ENCODE results near the gene RBM47.
A peak's percentile ranks its signal among the peaks of the same experiment; 100 is the strongest.
"Not testable (repeated sequence)": the region's sequence is repeated elsewhere in the genome, so short reads cannot be mapped to it uniquely, and the experiment has no call there.

RBM47 gene

GRCh38 chr4:40559585-40560465 lies 69.8 kb downstream of the RBM47 start:
- DNase-seq: no peak

- no peak for DNase-seq
These were observed 71.9 kb downstream of the RBM47 start for GRCh38 chr4:40557736-40558135.

- DNase-seq: no peak
These were observed 74.3 kb downstream of the RBM47 start for GRCh38 chr4:40555176-40555900.

DNA sequence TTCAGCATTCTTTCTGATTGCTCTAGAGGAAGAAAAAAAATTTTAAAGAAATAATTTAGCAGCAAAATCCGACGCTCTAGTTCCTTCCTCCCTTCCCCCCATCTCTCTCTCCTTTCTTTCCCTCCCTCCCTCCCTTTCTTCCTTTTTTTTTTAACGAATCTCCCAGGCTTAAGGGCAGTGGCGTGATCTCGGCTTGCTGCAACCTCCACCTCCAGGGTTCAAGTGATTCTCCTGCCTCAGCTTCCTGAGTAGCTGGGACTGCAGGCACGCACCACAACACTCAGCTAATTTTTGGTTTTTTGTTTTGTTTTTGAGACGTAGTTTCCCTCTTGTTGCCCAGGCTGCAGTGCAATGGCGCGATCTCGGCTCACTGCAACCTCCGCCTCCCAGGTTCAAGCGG lies 75.0 kb downstream of the RBM47 start:
- DNase-seq: not testable (repeated sequence)

- no peak for DNase-seq
These were observed 75.7 kb downstream of the RBM47 start for GRCh38 chr4:40553995-40554394.

GRCh38 chr4:40552536-40552935 lies 77.1 kb downstream of the RBM47 start:
- no peak for DNase-seq

DNA sequence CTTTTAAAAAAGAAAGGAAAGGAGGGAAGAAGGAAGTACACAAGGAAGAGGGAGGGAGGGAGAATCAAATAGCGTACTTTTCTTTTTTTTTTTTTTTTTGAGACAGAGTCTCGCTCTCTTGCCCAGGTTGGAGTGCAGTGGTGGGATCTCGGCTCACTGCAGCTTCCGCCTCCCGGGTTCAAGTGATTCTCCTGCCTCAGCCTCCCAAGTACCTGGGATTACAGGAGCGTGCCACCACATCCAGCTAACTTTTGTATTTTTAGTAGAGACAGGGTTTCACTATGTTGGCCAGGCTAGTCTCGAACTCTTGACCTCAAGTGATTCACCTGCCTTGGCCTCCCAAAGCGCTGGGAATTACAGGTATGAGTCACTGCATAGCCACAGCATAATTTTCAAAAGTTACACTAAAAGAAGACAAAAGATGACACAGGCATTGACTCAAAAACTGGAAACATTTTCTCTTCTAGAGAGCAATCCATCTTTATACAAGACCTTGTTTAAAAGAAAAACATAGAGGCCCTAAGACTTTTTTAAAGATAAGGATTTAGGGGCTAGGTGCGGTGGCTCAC lies 78.0 kb downstream of the RBM47 start:
- not testable (repeated sequence) for DNase-seq

DNA sequence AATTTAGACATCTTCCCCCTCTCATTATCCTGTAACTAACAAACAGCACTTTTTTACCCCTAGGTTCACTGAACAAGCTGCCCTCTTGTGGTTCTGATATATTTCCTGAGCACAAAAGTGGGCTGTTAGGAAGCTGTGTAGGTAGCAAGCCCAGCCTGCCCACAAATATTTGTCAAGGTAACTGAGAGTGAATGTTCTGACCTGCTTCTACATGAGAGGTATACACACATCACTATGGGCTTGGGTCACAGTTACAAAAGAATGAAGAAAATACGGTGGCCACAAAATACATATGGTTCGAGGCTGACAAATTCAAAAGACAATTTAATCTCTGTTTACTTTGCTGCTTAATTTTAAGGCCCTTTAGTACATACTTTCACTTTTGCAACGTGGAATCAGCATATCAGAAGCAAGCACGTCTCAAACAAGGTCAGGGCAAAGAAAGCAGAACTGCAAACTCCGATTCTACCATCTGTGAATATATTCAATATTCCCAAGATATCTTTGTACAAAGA lies 78.7 kb downstream of the RBM47 start:
- peak; percentile 42 for DNase-seq

GRCh38 chr4:40550196-40550595 lies 79.5 kb downstream of the RBM47 start:
- no peak for DNase-seq

DNA sequence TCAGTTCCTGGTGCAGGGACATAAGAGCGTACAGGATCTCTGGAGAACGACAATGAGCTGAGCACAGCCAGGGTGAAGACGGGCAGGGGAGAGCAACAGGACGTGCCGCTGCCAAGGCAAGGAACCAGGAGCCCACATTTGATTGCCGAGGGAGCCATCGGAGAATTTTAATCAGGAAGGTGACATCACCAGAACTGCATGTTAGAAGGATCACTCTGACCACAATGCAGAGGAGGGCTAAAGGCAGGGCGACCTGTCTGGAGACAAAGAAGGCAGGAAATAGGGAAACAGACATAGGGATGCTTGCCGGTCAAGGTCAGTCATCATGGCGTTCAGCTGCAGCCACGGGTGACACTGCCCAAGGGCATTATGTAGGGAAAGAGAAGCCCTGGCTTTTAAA lies 81.4 kb downstream of the RBM47 start:
- DNase-seq: no peak

- DNase-seq: no peak
These were observed 81.9 kb downstream of the RBM47 start for GRCh38 chr4:40547789-40548132.

DNA sequence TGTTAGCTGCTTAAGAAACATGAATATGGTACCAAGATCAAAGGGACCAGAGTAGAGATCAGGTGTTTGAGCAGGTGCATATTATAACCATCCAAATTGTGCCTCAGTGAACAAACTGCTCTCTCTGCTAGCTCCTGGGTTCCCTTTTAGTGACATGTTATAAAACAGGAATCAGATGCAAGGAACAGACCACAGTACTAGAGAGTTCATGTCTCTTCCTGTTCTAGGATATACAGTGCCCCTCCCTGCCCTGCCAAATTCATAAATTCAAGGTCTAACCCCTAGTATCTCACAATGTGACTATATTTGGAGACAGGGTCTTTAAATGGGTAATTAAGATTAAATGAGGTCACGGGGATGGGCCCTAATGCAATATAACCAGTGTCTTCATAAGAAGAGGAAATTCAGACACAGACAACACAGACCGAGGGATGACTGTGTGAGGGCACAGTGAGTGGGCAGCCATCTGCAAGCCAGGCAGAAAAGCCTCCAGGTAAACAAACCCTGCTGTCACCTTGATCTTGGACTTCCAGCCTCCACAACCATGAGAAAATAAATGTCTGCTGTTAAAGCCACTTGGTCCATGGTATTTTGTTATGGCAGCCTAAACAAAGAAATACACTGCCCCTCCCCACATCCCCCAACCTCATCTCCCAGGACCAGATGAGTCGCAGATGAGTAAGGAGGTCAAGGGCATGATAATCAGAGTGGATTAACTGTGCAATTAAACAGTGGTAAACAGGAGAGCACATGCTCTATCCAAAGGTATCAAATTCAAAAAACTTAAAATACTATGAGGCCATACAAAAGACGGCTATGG lies 82.5 kb downstream of the RBM47 start:
- no peak for DNase-seq

- DNase-seq: no peak
These were observed 83.2 kb downstream of the RBM47 start for GRCh38 chr4:40546506-40546905.

DNA sequence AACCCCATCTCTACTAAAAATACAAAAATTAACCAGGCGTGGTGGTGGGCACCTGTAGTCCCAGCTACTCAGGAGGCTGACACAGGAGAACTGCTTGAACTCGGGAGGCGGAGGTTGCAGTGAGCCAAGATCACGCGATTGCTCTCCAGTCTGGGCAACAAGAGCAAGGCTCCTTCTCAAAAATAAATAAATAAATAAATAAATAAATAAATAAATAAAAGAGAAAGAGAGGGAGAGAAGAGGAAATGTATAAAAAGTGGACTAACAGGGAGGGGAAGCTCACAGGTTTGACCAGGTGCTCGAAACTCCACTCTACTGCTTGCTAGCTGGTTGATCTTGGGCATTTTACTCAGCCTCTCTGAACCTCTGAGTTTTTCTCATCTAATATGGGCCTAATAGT lies 84.2 kb downstream of the RBM47 start:
- DNase-seq: not testable (repeated sequence)

GRCh38 chr4:40544221-40544620 lies 85.4 kb downstream of the RBM47 start:
- no peak for DNase-seq

- DNase-seq: no peak
These were observed 88.9 kb downstream of the RBM47 start for GRCh38 chr4:40540800-40541199.

DNA sequence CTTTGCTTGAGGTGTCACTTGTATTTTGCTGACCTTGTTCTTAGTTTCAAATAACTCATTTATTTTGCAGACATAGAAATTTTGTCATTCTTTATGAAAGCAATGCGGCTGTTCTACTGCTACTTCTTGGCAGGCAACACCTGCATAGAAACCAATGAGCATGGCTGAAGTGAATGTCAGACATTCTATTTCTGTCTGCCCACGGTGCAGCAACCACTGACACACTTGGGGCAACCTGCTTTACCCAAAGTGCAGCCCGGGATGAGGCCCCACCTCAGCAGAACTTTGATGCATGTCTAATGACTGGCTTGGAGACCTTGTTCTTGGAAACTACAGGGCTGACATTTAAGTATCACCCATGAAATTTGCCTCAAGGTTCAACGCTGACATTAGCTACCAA lies 93.6 kb downstream of the RBM47 start:
- DNase-seq: no peak

- no peak for DNase-seq
These were observed 98.0 kb downstream of the RBM47 start for GRCh38 chr4:40531636-40532023.

GRCh38 chr4:40530961-40531635 lies 98.6 kb downstream of the RBM47 start:
- DNase-seq: no peak

DNA sequence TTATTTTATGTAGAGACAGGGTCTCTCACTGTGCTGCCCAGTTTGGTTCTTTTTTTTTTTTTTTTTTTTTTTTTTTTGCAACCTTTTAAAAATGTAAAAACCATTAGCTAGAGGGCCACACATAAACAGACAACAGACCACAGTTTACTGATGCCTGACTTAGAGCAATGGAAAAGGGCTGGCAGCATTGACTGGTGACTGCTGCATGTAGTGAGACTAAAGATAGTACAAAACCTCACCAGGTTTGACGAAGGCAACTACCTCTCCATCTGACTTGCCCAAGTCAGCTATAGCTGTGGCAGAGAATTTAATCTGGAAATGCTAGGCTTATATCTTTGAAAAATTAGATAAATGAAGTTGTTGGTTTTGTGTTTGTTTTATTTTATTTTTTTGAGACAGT lies 102.9 kb downstream of the RBM47 start:
- DNase-seq: no peak

GRCh38 chr4:40525752-40526598 lies 103.7 kb downstream of the RBM47 start:
- DNase-seq: no peak
